B cell (primary cell): ENCODE measurements around the gene LHX6. TPM values are rescaled to one million over a fixed set of nuclear protein-coding genes. Genes with fewer than 3 reads are reported as not detected.

Experiments used
- ATAC-seq: fragments of 200-7000 bp; cut with Tn5 transposase; one replicate; pipeline ENCODE4 v1.10.0; 2021; ENCODE audit warnings: low read depth, mild to moderate bottlenecking, moderate number of reproducible peaks, moderate library complexity
- CTCF ChIA-PET: fragments of 350-600 bp; sonication (Branson Sonifier 250); formaldehyde crosslinking; loops from one replicate; lab custom pipeline; 2021; ENCODE audit warnings: antibody characterized with exemption, inconsistent platforms; lab: Charles Lee
- POLR2A ChIA-PET: fragments of 350-600 bp; sonication (Branson Sonifier 250); formaldehyde crosslinking; loops from one replicate; lab custom pipeline; 2021; ENCODE audit warnings: antibody characterized with exemption; lab: Charles Lee
- DNase-seq: peaks from one replicate; pipeline ENCODE4 v3.0.0; 2013
- H2AFZ ChIP-seq: 2 replicates; pipeline ENCODE4 v1.6.1; 2012; ENCODE audit warnings: mild to moderate bottlenecking, low read depth, low read length; ENCODE audit not compliant: insufficient read depth, poor library complexity, severe bottlenecking
- H3K27ac ChIP-seq, 2 donors: 1 replicate in 1 of 2; 2 replicates in 1 of 2; pipeline ENCODE4 v1.5.1; 2012 to 2013; ENCODE audit warnings: low read length in 2 of 2, mild to moderate bottlenecking in 2 of 2, moderate library complexity in 1 of 2
- H3K27me3 ChIP-seq, 4 experiments: fragments of 200-600 bp in 1 of 4; sonication (generic) in 1 of 4; replicated peaks in 1 of 4; 1 replicate in 2 of 4; 2 replicates in 2 of 4; pipeline versions ENCODE4 v1.6.1 to v1.7.0; 2013 to 2016; ENCODE audit warnings: low read length in 3 of 4, mild to moderate bottlenecking in 2 of 4, mixed read lengths in 1 of 4, moderate library complexity in 1 of 4; ENCODE audit not compliant: insufficient read depth in 4 of 4, control insufficient read depth in 3 of 4; ENCODE audit errors: control extremely low read depth in 1 of 4
- H3K36me3 ChIP-seq, 2 experiments: replicated peaks in 1 of 2; 1 replicate in 1 of 2; 2 replicates in 1 of 2; pipeline versions ENCODE4 v1.6.1 to v1.7.1; 2013; ENCODE audit warnings: low read length in 1 of 2; ENCODE audit not compliant: insufficient read depth in 2 of 2, control insufficient read depth in 1 of 2; ENCODE audit errors: control extremely low read depth in 1 of 2, extremely low read depth in 1 of 2
- H3K4me1 ChIP-seq, 2 donors: fragments of 200-600 bp in 1 of 2; sonication (generic) in 1 of 2; 1 replicate in 1 of 2; 2 replicates in 1 of 2; pipeline versions ENCODE4 v1.5.1 to v1.6.1; 2013 to 2017; ENCODE audit warnings: low read length in 2 of 2; ENCODE audit not compliant: control insufficient read depth in 2 of 2, insufficient read depth in 2 of 2
- H3K4me2 ChIP-seq: replicated peaks from 2 replicates; pipeline ENCODE3; 2012; ENCODE audit warnings: mild to moderate bottlenecking, low read depth, low read length; ENCODE audit not compliant: poor library complexity, severe bottlenecking
- H3K4me3 ChIP-seq, 5 experiments: fragments of 200-600 bp in 1 of 5; sonication (generic) in 1 of 5; 1 replicate in 3 of 5; 2 replicates in 2 of 5; pipeline versions ENCODE4 v1.5.1 to v1.7.0; 2011 to 2016; ENCODE audit warnings: low read length in 4 of 5, mild to moderate bottlenecking in 4 of 5, low read depth in 2 of 5, control low read depth in 1 of 5, moderate library complexity in 1 of 5; ENCODE audit not compliant: insufficient read depth in 1 of 5; ENCODE audit errors: control extremely low read depth in 1 of 5, extremely low read depth in 1 of 5
- H3K79me2 ChIP-seq: fragments of 200-600 bp; sonication (generic); one replicate; pipeline ENCODE4 v1.6.0; 2016; ENCODE audit warnings: low read length; ENCODE audit not compliant: control insufficient read depth, insufficient read depth
- H3K9ac ChIP-seq: fragments of 200-600 bp; sonication (generic); 2 replicates; pipeline ENCODE4 v1.6.1; 2017; ENCODE audit warnings: mild to moderate bottlenecking, low read length, moderate library complexity
- H3K9me3 ChIP-seq, 3 donors: one replicate each; pipeline versions ENCODE4 v1.6.1 to v1.7.1; 2013; ENCODE audit warnings: low read length in 2 of 3; ENCODE audit not compliant: control insufficient read depth in 2 of 3, insufficient read depth in 1 of 3; ENCODE audit errors: control extremely low read depth in 1 of 3
- H4K20me1 ChIP-seq: 2 replicates; pipeline ENCODE4 v1.6.0; 2012; ENCODE audit warnings: mild to moderate bottlenecking, low read length; ENCODE audit not compliant: insufficient read depth, control insufficient read depth, poor library complexity, severe bottlenecking
- H3K27ac Mint-ChIP-seq: one replicate; pipeline ENCODE4 v1.8.0; 2021; ENCODE audit warnings: mixed read lengths
- H3K27me3 Mint-ChIP-seq: one replicate; pipeline ENCODE4 v1.8.0; 2021; ENCODE audit warnings: mixed read lengths
- H3K4me1 Mint-ChIP-seq: one replicate; pipeline ENCODE4 v1.8.0; 2021; ENCODE audit warnings: mixed read lengths
- H3K4me3 Mint-ChIP-seq: one replicate; pipeline ENCODE4 v1.8.0; 2021; ENCODE audit warnings: mixed read lengths
- H3K9me3 Mint-ChIP-seq: one replicate; pipeline ENCODE4 v1.8.0; 2022; ENCODE audit warnings: mixed read lengths; ENCODE audit not compliant: insufficient read depth
- CTCF ChIP-seq: fragments of 200-600 bp; IDR thresholded peaks from one replicate; pipeline ENCODE4 v1.8.0; 2022; ENCODE audit warnings: antibody characterized with exemption, mild to moderate bottlenecking
- EZH2 ChIP-seq: IDR thresholded peaks from 2 replicates; pipeline ENCODE4 v1.6.1; 2012; ENCODE audit warnings: borderline replicate concordance, low read depth, mild to moderate bottlenecking, moderate library complexity, low read length; ENCODE audit not compliant: insufficient read depth, poor library complexity, severe bottlenecking
- WGBS: methylation state at CpG from one replicate; pipeline ENCODE4 v1.1.5; 2013; ENCODE audit warnings: missing lambda C conversion rate; ENCODE audit not compliant: insufficient coverage; 5-methylcytosine and 5-hydroxymethylcytosine counted together
- intact Hi-C: fragments of 100-400 bp; cut with micrococcal nuclease; formaldehyde crosslinking; loops from one replicate; pipeline ENCODE4 v1.10.0; 2022
- polyA plus RNA-seq: library from polyadenylated mRNA; depleted of rRNA; stranded (reverse); fragments of >200 nt; gene quantifications from 2 replicates; pipeline ENCODE4 v1.2.3, GENCODE V29; 2012
- total RNA-seq, 2 donors: library from RNA; stranded (reverse); fragments of 120-200 nt in 1 of 2; gene quantifications; 1 replicate in 1 of 2; 2 replicates in 1 of 2; pipeline versions ENCODE4 v1.2.3 to v1.2.4, GENCODE V29; 2013 to 2022

LHX6 gene
- total and polyA plus RNA-seq, 2 donors (not counting 1 experiment from before 2014, with no cell fraction given) = 0.03 TPM; not detected in 1

GRCh38 chr9:122212473-122213004 lies 16.2 kb downstream of the LHX6 start:
- WGBS = 94% methylated on average over 6 of the region's 7 CpGs
- H3K27me3 ChIP-seq = peaks cover 0 to 57% (median 40%) of the 10 kb centered on the region in 4 experiments
- no peak for DNase-seq
- Mint-ChIP-seq H3K27ac (no peak overlapping the region), H3K4me1 (peaks cover 10% of the 10 kb centered on the region), H3K9me3 (no peaks in the 10 kb centered on the region), H3K27me3 (peaks cover 62% of the 10 kb centered on the region), H3K4me3 (peak overlapping the region; percentile 77)
- H3K9me3 ChIP-seq = peaks cover 0 to 23% (median 0%) of the 10 kb centered on the region in 3 donors
- ChIA-PET POLR2A (no interaction called here), CTCF (no interaction called here)
- H2AFZ ChIP-seq = no peak overlapping the region
- H3K4me1 ChIP-seq = peaks cover 9 to 17% of the 10 kb centered on the region in 2 donors
- intact Hi-C loops = no loop called here
- no peak overlapping the region for H3K9ac ChIP-seq
- no peak overlapping the region for H3K4me2 ChIP-seq
- H3K79me2 ChIP-seq = no peaks in the 10 kb centered on the region
- no peak for ATAC-seq
- TF ChIP-seq CTCF (no peak), EZH2 (no peak)
- no peak overlapping the region for H3K4me3 ChIP-seq
- no peaks in the 10 kb centered on the region for H3K36me3 ChIP-seq
- H3K27ac ChIP-seq = no peak overlapping the region
- no peaks in the 10 kb centered on the region for H4K20me1 ChIP-seq

- Histone ChIP-seq H3K4me3 (no peak overlapping the region), H3K27ac (no peak overlapping the region), H3K36me3 (no peaks in the 10 kb centered on the region), H3K4me1 (peaks cover 9 to 15% of the 10 kb centered on the region in 2 donors), H2AFZ (no peak overlapping the region), H3K4me2 (no peak overlapping the region), H4K20me1 (no peaks in the 10 kb centered on the region), H3K9ac (no peak overlapping the region), H3K9me3 (peaks cover 0 to 19% (median 0%) of the 10 kb centered on the region in 3 donors), H3K27me3 (peaks cover 0 to 33% (median 20%) of the 10 kb centered on the region in 4 experiments), H3K79me2 (no peaks in the 10 kb centered on the region)
- POLR2A ChIA-PET = no interaction called here
- no peak overlapping the region for H3K4me3 Mint-ChIP-seq
- no peak overlapping the region for H3K27ac Mint-ChIP-seq
- 98% methylated on average over 11 of the region's 12 CpGs for WGBS
- CTCF ChIA-PET = interaction anchor here (1.5 kb wide), 1 partner anchor 110 kb away, joined by 4 read pairs; no protein-coding TSS in a partner anchor
- ATAC-seq (no peak), DNase-seq (no peak)
- H3K27me3 Mint-ChIP-seq = peaks cover 42% of the 10 kb centered on the region
- H3K9me3 Mint-ChIP-seq = no peaks in the 10 kb centered on the region
- intact Hi-C loops = no loop called here
- TF ChIP-seq CTCF = no peak
- TF ChIP-seq EZH2 = no peak
- H3K4me1 Mint-ChIP-seq = peaks cover 9% of the 10 kb centered on the region
Measured at GRCh38 chr9:122209451-122209850, 19.3 kb downstream of the LHX6 start.
